NCI-H2029 treated with DMSO at 0.1 percent for 48 hours (cell line): ENCODE data around the gene CORO2B.
"Not testable (repeated sequence)": the region's sequence is repeated elsewhere in the genome, so short reads cannot be mapped to it uniquely, and the experiment has no call there.

Experiments
- DNase-seq: peaks from one replicate; lab custom pipeline; 2025; lab: John Stamatoyannopoulos, UW

CORO2B gene

DNA sequence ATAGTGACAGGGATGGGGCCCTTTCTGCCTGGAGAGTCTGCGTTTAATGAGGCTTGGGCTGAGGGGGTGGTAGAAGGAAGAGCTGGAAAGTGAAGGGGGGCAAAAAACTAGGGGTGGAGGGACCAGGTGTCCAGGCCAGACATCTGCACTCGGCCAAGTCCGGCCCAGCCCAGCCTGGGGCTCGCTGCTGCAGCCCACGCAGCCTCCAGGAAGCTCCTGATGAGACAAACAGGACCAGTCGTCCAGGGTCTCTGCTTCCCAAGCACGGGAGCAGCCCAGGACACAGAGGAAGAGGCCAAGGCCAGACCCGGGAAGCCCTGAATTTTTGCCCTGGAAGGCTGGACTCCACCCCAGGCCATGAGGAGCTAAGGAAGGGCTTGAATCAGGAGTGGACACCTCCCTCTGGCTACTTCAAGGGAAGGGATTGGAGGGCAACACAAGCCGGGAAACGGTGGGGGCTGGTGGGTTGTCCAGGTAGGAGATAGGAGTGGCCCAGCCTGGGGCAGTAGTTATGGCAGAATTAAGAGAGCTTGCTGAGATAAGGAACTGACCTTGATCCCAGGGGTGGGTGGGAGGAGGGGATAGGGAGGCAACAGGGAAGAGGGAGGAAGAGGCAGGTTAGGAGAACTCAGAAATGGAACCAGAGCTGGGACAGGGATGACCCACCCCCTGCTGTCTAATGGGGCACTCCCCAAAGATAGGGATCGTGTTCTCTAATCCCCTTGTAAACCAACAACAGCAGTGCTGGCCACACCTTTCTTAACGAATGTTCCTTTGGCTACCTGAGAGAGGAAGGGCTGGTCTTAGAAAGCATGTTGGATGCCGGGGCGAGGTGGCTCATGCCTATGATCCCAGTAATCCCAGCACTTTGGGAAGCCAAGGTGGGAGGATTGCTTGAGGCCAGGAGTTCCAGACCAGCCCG is 152.4 kb downstream of the CORO2B start:
- DNase-seq = no peak

DNA sequence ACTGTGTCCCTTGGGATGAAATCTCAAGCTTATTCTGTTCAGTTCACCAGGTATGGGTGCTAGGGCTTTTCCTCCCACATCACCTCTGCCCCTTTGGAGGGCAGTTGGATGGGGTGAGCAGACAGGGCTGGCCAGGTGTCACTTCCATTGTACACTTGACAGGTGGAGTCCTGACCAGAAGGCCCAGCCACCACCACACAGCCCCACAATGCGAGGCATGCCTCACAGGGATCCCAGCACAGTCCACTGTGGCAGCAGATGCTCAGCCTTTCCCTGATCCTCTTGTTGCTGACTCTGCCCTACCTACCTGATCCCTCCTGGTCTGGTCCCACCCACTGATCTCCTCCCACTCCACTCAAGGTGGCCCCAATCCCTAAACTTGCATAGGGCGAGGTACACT is 153.7 kb downstream of the CORO2B start:
- DNase-seq = no peak

DNA sequence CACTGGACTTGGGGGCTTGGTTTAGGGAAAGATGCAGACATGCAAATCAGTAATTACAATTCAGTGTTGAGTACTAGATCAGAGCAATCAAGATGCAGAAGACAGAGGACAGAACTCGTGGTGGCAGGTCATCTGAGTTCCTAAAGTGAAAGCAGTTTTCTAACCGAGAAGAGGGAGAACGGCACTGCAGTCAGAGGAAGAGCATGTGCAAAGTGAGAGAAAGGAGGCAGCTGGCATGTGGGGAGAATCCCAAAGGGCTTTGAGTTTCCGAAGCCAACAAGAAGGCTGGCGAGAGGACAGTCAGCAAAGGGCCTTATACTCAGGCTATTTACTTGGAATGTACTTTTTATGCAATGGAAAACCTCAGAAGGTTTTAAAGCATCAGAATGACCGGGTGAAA is 154.9 kb downstream of the CORO2B start:
- no peak for DNase-seq

DNA sequence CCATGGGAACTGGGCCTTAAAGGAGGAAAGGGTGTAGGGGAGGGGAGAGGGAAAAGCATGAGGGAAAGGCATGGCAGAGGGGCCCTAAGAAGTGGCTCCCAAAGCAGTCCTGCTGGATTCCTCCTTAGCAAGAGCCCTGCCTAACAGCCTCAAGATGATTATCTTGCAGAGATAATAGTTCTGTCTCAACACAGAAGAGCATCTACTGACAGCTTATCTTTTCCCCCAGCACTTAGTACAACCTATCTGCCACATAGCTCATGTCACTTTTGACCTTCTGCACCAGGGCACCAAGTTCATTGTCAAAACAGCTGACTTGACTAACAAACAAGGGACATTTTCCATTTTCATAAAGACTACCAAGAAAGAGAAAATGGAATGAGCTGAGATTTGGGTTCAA is 155.6 kb downstream of the CORO2B start:
- DNase-seq = no peak

DNA sequence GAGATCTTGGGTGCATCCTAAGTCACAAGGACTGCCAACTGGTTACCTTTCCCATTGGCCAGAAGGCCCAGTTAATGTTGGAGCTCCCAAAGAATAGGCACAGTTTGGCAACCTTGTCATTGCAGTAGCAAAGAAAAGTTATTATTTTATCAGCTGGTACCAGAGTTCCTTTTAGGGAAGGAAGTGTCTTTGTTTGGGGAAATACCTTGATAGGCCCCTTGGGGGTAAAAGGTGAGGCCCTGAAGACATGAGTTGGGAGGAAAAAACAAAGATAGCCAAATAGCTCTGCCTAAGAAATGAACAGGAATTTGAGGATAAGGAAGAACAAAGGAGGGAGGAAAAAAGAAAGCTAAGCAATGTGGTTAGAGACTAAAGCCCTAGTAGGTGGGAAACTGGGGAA is 156.1 kb downstream of the CORO2B start:
- no peak for DNase-seq

DNA sequence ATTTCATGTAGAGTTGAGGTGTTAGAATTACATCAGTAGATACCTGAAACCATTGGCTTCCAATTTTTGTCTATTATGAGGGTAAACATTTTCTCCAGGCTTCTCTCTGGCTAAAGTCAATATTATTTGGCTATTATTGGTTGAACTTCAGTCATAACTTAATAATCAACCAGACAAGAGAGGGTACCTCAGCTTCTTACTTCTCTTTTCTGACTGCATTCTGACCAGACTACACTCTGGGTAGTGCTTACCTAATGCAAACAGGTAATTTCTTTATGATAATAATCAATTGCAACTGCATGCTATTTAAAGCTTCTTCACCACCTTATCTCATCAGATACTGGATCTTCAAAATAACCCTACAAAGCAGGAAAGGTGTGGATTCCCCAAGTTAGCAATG is 156.8 kb downstream of the CORO2B start:
- no peak for DNase-seq

DNA sequence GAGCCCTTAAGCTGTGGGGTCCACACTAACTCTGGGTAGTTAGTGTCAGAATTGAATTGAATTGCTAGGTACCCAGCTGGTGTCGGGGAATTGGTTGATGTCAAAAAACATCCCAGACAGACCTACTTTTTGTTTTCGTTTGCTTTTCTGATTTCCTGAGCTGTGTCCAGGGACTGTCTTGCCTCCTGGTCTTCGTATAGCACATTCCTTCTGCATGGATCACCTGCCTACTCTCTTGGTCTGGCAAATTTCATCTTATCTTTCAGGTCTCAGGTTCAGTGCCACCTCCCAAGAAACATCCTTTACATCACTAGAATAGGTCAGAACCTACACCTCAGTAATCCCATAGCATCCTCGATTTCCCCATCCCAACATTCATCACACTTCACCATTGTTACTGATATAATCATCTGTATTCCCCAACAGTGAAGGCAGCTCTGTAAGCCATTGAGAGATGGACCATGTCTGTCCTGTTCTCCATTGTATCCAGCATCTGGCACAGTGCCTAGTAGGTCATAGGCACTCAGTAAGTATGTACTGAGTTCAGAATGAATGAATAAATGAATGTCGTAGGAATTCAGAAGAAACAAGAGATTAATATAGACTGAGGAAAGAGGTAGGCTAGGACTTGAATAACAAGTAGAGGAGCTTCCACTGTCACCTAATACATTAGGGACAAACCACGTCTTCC is 160.7 kb downstream of the CORO2B start:
- no peak for DNase-seq

DNA sequence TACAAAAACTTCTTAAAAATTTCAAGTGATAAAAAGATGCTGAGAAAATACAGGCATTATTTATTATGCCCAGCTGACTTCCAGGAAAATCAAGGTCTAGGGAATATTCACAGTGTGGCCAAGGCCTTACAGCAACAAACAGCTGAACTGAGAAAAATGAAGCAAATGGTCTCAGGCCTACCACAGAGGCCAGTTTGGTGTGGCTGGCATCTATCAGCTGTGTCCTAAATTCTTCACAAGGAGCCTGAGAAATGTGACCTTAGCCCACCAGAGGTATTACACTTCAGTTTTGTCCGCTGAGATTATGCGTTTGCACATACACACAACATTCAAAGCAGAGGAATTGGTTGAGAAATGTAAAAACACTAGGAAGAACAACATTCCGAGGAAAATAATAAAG is 164.5 kb downstream of the CORO2B start:
- no peak for DNase-seq

DNA sequence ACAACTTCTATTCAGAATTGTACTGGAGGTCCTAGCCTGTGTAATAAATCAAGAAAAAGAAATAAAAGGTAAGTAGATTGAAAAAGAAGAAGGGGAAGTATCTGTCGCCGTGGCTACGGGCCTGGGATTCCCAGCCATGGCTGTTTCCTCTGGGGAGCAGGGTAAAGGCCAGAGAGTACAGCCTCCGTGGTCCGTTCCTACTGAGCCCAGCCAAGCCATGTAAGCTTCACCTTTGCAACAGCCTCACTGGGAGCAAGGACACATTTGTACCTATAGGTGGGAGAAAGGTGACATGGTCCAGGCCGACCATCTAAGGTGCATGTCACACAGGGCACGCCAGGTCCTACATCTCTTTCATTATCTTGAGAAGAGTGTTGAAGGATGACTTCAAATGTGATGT is 170.6 kb downstream of the CORO2B start:
- no peak for DNase-seq

DNA sequence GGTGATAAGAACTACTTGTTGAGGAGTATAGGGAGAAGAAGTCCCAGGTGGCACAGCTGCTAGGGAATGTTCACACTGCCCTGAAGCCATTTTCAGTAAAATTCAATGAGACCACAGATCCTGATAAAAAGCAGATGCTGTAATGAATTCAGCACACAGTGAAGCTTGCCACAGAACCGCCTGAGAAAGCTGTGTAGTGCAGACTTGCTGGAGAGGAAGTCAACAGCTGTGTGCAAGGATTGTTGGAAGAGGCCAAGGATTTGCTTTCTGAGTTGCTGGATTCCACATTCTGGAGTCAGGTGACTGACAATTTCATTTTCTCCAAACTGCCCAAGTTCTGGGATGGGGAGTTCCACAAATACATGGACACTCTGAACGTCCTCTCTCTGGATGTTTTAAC is 171.0 kb downstream of the CORO2B start:
- DNase-seq = no peak

DNA sequence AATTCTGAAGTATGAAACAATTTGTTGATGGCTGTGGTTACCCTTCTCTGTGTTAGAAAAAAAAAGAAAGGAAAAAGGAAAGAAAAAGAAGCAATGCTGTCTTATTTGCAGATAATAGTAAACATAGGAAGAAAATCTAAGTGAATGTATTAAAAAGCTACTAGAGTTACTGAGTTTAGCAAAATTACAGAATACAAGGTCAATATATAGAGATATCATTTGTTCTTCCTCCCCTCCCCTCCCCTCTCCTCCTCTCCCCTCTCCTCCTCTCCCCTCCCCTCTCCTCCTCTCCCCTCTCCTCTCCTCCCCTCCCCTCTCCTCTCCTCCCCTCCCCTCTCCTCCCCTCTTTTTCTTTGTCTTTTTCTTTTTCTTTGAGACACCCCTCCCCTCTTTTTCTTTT is 172.8 kb downstream of the CORO2B start:
- no peak for DNase-seq

DNA sequence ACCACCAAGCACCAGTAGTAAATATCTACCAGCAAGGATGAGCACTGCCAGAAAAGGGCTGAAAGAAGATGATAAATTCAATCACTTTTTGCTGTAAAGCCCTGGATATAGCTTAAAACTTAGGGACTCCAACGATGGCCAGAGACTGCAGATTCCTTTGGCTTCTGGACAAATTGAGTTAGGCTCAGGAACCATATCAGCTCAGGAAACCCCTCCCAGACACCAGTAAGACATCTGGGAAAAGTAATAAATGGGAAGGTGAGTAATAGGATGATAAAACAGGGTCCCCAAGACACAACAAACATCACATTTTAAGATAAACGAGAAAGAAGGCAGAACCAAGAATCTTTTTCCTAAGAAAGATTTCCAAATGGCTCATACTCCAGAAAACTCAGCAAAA is 176.9 kb downstream of the CORO2B start:
- no peak for DNase-seq

DNA sequence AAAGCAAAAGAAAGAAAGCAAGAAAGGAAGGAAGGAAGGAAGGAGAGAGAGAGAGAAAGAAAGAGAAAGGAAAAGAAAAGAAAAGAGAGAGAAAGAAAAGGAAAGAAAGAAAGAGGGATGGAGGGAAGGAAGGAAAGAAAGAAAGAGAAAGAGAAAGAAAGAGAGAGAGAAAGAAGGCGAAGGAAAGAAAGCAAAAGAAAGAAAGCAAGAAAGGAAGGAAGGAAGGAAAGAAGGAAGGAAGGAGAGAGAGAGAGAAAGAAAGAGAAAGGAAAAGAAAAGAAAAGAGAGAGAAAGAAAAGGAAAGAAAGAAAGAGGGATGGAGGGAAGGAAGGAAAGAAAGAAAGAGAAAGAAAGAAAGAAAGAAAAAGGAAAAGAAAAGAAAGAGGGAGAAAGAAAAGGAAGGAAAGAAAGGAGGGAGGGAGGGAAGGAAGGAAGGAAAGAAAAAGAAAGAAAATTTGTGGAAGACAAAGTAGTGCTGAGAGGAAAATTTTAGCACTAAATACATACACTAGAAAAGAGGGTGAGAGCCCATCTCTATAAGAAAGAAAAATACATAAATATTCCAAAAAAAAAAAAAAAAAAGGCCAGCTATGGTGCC is 181.3 kb downstream of the CORO2B start:
- not testable (repeated sequence) for DNase-seq

DNA sequence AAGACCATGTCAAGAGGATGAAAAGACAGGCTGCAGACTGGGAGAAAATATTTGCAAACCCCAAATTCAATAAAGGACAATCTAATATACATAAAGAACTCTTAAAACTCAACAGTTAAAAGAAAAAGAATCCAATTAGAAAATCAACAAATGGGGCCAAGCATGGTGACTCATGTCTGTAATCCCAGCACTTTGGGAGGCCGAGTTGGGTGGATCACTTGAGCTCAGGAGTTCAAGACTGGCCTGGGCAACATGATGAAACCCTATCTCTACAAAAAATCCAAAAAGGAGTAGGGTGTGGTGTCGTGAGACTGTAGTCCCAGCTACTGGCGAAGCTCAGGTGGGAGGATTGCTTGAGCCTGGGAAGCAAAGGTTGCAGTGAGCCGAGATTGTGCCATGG is 184.3 kb downstream of the CORO2B start:
- no peak for DNase-seq

DNA sequence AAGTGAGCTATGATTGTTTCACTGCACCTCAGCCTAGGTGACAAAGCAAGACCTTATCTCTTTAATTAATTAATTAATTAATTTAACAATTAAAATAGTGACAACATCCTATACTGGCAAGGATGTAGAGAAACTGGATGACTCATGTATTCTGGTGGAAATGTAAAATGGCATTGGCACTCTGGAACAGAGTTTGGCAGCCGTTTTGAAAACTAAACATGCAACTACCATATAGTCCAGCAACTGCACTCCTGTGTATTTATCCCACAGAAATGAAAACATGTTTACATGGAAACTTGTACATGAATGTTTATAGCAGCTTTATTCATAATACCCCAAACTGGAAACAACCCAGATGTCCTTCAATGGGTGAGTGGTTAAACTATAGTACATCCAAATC is 185.3 kb downstream of the CORO2B start:
- no peak for DNase-seq

DNA sequence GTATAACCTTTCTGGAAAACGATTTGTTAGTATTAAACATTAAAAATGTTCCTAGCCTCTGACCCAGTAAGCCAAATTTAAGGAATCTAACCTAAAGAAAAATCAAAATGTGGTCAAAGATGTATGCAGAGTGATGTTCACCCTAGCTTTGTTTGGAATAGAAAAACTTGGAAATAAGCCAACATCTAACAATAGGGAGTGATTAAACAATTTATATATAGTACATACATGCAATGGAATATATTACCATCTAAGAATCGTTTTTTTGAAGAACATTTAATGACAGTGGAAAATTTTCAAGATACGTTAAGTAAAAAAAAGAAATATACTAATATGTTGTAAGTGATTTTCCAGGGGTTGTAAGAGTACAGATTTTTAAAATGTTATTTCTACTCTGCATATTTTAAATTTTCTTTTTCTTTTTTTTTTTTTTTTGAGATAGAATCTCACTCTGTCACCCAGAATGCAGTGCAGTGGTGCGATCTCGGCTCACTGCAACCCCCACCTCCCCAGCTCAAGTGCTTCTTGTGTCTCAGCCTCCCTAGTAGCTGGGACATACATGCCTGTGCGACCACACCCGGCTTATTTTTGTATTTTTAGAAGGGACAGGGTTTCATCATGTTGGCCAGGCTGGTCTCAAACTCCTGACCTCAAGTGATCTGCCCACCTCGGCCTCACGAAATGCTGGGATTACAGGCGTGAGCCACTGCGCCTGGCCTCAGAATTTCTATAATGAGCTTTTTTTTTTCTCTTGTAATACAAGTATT is 187.0 kb downstream of the CORO2B start:
- no peak for DNase-seq

DNA sequence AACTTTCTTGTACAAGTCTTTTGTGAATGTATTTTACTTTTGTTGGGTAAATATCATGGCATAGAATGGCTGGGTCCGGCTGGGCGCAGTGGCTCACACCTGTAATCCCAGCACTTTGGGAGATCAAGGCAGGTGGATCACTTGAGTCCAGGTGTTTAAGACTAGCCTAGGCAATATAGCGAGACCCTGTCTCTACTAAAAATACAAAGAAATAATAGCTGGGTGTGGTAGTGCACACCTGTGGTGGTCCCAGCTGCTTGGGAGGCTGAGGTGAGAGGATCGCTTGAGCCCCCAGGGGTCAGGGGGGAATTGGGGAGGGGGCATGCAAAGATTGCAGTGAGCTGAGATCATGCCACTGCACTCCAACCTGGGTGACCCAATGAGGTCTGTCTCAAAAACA is 189.0 kb downstream of the CORO2B start:
- DNase-seq = no peak

DNA sequence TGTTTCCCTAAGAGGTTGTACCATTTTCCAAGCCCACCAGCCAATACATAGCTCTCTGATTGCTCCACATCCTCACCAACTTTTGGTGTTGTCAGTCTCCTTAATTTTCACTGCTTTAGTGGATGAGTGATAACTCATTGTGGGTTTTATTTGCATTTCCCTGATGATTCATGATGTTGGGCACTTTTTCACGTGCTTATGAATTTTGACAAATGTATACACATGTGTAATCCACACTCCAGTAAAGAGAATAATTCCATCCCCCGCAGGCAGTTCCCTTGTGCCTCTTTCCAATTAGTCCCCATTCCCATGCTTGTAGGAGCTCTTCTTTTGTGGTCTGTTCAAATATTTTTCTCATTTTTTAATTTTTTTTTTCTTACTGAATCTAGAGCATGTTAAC is 189.5 kb downstream of the CORO2B start:
- no peak for DNase-seq

DNA sequence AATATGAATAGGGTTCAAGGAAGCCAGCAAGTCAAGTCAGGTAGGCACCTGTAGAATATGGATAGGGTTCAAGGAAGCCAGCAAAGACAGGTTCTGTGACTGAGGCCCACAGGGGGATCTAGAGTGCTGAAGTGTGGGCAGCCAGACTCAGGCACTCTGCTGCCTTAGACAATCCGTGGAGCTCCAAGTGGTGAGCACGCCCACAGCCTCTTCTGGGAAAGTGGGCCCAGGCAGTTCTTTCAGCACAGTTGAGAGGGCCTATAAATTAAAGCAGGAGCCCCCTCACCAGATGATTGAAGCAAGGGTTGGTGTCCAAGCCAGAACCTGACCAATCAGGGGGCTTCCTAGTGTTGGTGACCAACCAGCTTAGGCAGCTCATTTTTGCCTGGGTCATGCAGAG is 190.9 kb downstream of the CORO2B start:
- no peak for DNase-seq

DNA sequence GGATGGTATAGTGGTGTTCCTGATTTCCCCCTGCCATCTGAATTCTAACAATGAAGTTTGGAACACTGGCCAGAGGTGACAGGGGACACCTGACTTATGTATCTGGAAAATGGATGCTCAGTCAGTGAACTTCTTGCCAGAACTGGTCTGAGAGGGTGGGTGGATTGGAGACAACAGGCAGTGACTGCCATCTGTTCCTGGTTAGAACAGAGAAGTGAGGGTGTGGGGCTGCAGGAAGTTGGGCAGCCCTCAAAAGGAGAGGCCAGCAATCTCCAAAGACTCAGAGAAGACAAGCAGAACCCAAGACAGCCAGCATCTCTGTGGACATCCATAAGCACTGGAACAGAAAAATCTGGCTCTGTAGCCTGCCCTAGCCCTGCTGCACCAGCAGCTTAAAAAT is 191.4 kb downstream of the CORO2B start:
- no peak for DNase-seq

DNA sequence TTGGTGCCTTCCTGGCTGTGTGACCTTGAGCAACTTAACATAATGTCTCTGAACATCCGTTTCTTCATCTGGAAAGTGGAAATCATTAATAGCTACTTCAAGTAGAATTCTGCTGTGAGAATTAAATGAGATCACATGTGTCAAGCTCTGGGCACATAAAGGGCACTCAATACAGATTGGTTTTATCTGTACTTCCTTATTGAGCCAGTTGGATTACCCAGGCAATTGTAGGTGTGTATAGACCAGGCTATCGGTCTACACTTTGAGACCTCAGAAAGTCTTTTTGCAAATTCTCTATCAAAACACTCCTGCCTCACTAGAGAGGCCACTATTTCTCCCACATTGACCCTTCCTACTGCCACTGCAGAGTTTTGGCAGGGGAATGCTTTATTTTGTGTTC is 194.2 kb downstream of the CORO2B start:
- no peak for DNase-seq

DNA sequence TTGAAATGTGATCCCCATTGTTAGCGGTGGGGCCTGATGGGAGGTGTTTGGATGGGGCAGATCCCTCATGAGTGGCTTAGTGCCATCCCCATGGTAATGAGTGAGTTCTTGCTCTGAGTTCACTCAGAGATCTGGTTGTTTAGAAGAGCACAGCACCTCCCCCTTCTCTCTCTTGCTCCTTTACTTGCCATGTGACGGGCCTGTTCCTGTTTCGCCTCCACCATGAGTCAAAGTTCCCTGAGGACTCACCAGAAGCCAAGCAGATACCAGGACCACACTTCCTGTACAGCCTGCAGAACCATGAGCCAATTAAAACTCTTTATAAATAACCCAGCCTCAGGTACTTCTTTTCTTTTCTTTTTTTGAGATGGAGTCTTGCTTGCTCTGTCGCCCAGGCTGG is 195.3 kb downstream of the CORO2B start:
- no peak for DNase-seq
